ENCODE results near the gene TSHZ2. TPM values are rescaled to one million over a fixed set of nuclear protein-coding genes. Genes with fewer than 3 reads are reported as not detected.

Gene TSHZ2
- total and polyA plus RNA-seq, 2 of the 4 experiments (the other 2 are of a cell fraction): under 0.01 to 0.02 TPM

GRCh38 chr20:53085720-53086119 is 113.6 kb downstream of the TSHZ2 start:
- H3K4me3 ChIP-seq (ENCODE audit: insufficient read depth, low read depth, low read length): no peak overlapping the region
- no peak overlapping the region for H2BK15ac ChIP-seq (ENCODE audit: low read depth, low read length)
- no peak overlapping the region for H2AK5ac ChIP-seq (ENCODE audit: low read depth, low read length)
- no peak overlapping the region for H2AK9ac ChIP-seq (replicated peaks; ENCODE audit: low read depth, low read length, poor library complexity)
- H3K9me3 ChIP-seq (ENCODE audit: control insufficient read depth, insufficient read depth, low read length): no peaks in the 10 kb centered on the region
- POLR2A ChIA-PET (ENCODE audit: unreplicated experiment): no interaction called here
- H3K9me1 ChIP-seq (ENCODE audit: insufficient read depth, low read length): no peaks in the 10 kb centered on the region
- H2BK20ac ChIP-seq (ENCODE audit: low read depth, low read length): no peak overlapping the region
- H4K20me1 ChIP-seq (ENCODE audit: insufficient read depth, low read length): no peaks in the 10 kb centered on the region
- TF ChIP-seq CEBPB (IDR thresholded peaks at IDR 0.05; ENCODE audit: low read depth, low read length): no peak
- TF ChIP-seq CTCF (conservative IDR thresholded peaks at IDR 0.05; ENCODE audit: low read depth, low read length): no peak
- no peak for TF ChIP-seq ELK1 (IDR thresholded peaks at IDR 0.05; ENCODE audit: borderline replicate concordance, low read depth, low read length)
- no peak for TF ChIP-seq BHLHE40 (IDR thresholded peaks at IDR 0.05; ENCODE audit: low read depth, low read length)
- TF ChIP-seq POLR2A (IDR thresholded peaks at IDR 0.05; ENCODE audit: low read depth, low read length): no peak
- TF ChIP-seq FOS (IDR thresholded peaks at IDR 0.05; ENCODE audit: low read depth, low read length): no peak
- no peak for TF ChIP-seq CHD1 (IDR thresholded peaks at IDR 0.05; ENCODE audit: low read depth, low read length)
- no peak for TF ChIP-seq NFE2L2 (IDR thresholded peaks at IDR 0.05; ENCODE audit: low read depth, low read length)
- no peak for TF ChIP-seq MAFK (IDR thresholded peaks at IDR 0.05; ENCODE audit: low read depth, low read length)
- TF ChIP-seq USF2 (IDR thresholded peaks at IDR 0.05; ENCODE audit: low read depth, low read length): no peak
- no peak for TF ChIP-seq RCOR1 (IDR thresholded peaks at IDR 0.05; ENCODE audit: insufficient replicate concordance, low read length)
- no peak for TF ChIP-seq RFX5 (IDR thresholded peaks at IDR 0.05; ENCODE audit: low read depth, low read length)
- no peak for TF ChIP-seq SMC3 (IDR thresholded peaks at IDR 0.05; ENCODE audit: low read depth, low read length)
- no peak for TF ChIP-seq RAD21 (IDR thresholded peaks at IDR 0.05; ENCODE audit: low read length)
- no peak for TF ChIP-seq MAZ (IDR thresholded peaks at IDR 0.05; ENCODE audit: borderline replicate concordance, low read depth, low read length)
- no peak for TF ChIP-seq MXI1 (IDR thresholded peaks at IDR 0.05; ENCODE audit: borderline replicate concordance, low read depth, low read length)
- no peak overlapping the region for H4K91ac ChIP-seq (ENCODE audit: insufficient read depth, low read depth, low read length)
- ATAC-seq (ENCODE audit: low read depth) (no peak), DNase-seq (no peak)
- no peak overlapping the region for H3K56ac ChIP-seq (ENCODE audit: extremely low read depth, insufficient read depth, low read length)
- in situ Hi-C loops (cut with MboI; ENCODE audit: low sequenced_read_pairs) (no loop called here), dilution Hi-C loops (cut with HindIII; ENCODE audit: low sequenced_read_pairs, unreplicated experiment) (no loop called here), intact Hi-C loops (cut with micrococcal nuclease) (no loop called here)
- no peak overlapping the region for H2AFZ ChIP-seq (replicated peaks; ENCODE audit: low read length, poor library complexity)
- H3K27ac ChIP-seq (ENCODE audit: insufficient read depth, low read length): no peak overlapping the region
- H3K4ac ChIP-seq (ENCODE audit: low read depth, low read length): no peak overlapping the region
- no TSS peak for BruUV-seq (replicated peaks)
- no peak overlapping the region for H3K4me2 ChIP-seq (ENCODE audit: low read depth, low read length)
- H3K79me1 ChIP-seq (ENCODE audit: low read depth in 1 of 2, low read length in 2 of 2): no peaks in the 10 kb centered on the region
- H4K8ac ChIP-seq (ENCODE audit: low read depth in 2 of 2, low read length in 2 of 2): no peak overlapping the region
- H4K5ac ChIP-seq (ENCODE audit: low read depth, low read length): no peak overlapping the region
- H3K27me3 ChIP-seq (ENCODE audit: control insufficient read depth, insufficient read depth, low read length): no peaks in the 10 kb centered on the region
- no peak overlapping the region for H2BK120ac ChIP-seq (ENCODE audit: low read depth, low read length)
- CTCF ChIA-PET: no interaction called here
- no peak overlapping the region for H3K23ac ChIP-seq (ENCODE audit: low read depth, low read length)
- no peak overlapping the region for H3K9ac ChIP-seq (ENCODE audit: low read depth, low read length)
- no peak overlapping the region for H2BK5ac ChIP-seq (ENCODE audit: low read depth, low read length, poor library complexity, severe bottlenecking)
- WGBS, 2 experiments (ENCODE audit: extremely low coverage in 2 of 2, insufficient read length in 1 of 2): no CpG with 5 or more reads among the region's 5 CpGs
- H3K14ac ChIP-seq (replicated peaks; ENCODE audit: low read depth, low read length): no peak overlapping the region
- H3K18ac ChIP-seq (ENCODE audit: low read depth, low read length): no peak overlapping the region
- no peaks in the 10 kb centered on the region for H3K36me3 ChIP-seq (ENCODE audit: control insufficient read depth, insufficient read depth, low read length)
- no peaks in the 10 kb centered on the region for H3K4me1 ChIP-seq (ENCODE audit: control insufficient read depth, insufficient read depth, low read length)

Data from IMR-90 (cell line).